Keratinocyte (primary cell): ENCODE measurements around the gene TMCO4.

Experiments used
- CTCF ChIP-seq, 3 experiments: IDR thresholded peaks in 1 of 3; conservative IDR thresholded peaks in 1 of 3; optimal IDR thresholded peaks in 1 of 3; 2 replicates in 2 of 3; 3 replicates in 1 of 3; pipeline versions ENCODE3 to v1.5.1; 2011; ENCODE audit warnings: low read length in 3 of 3, mild to moderate bottlenecking in 3 of 3, moderate library complexity in 2 of 3, control low read depth in 1 of 3, inconsistent platforms in 1 of 3; ENCODE audit not compliant: insufficient read depth in 2 of 3; ENCODE audit errors: extremely low read depth in 1 of 3
- EZH2 ChIP-seq: IDR thresholded peaks from one replicate; pipeline ENCODE4 v1.6.1; 2012; ENCODE audit warnings: inconsistent platforms, mild to moderate bottlenecking, low read length, moderate library complexity

- TF ChIP-seq CTCF (optimal IDR thresholded peaks at IDR 0.05 in 1 of 3, IDR thresholded peaks at IDR 0.05 in 1 of 3, conservative IDR thresholded peaks at IDR 0.05 in 1 of 3; ENCODE audit: extremely low read depth in 1 of 3, insufficient read depth in 2 of 3, low read length in 3 of 3): no peak
- TF ChIP-seq EZH2: no peak
Measured at GRCh38 chr1:19679691-19680090, 120.0 kb downstream of the TMCO4 start.
